ENCODE results near the gene ASPHD2.

DNA sequence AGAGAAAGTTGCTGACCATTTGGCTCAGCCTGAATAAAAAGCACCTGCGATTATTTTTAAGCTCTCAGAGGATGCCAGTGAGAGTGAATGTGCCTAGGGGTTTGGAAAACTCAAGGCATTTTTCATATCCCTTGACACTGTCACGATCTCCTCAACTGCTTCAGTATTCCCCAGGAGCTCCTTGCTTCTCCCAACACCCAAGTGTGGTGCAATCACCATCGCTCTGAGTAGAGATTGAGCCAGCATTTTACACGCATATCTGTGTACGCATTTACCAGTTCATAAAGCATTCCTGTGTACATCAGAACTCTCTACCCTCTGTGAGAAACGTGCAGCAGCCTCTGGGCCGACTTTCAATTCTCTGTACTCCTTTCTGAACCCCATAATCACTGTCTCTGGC is 56.0 kb downstream of the ASPHD2 start:
- TF ChIP-seq, protein P1, sequence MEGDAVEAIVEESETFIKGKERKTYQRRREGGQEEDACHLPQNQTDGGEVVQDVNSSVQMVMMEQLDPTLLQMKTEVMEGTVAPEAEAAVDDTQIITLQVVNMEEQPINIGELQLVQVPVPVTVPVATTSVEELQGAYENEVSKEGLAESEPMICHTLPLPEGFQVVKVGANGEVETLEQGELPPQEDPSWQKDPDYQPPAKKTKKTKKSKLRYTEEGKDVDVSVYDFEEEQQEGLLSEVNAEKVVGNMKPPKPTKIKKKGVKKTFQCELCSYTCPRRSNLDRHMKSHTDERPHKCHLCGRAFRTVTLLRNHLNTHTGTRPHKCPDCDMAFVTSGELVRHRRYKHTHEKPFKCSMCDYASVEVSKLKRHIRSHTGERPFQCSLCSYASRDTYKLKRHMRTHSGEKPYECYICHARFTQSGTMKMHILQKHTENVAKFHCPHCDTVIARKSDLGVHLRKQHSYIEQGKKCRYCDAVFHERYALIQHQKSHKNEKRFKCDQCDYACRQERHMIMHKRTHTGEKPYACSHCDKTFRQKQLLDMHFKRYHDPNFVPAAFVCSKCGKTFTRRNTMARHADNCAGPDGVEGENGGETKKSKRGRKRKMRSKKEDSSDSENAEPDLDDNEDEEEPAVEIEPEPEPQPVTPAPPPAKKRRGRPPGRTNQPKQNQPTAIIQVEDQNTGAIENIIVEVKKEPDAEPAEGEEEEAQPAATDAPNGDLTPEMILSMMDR (conservative IDR thresholded peaks at IDR 0.05): no peak
- no peak for TF ChIP-seq EZH2 (IDR thresholded peaks at IDR 0.05; ENCODE audit: low read depth)

All from PC-9 (cell line).